ENCODE measurements around the gene STARD6.

The STARD6 gene

DNA sequence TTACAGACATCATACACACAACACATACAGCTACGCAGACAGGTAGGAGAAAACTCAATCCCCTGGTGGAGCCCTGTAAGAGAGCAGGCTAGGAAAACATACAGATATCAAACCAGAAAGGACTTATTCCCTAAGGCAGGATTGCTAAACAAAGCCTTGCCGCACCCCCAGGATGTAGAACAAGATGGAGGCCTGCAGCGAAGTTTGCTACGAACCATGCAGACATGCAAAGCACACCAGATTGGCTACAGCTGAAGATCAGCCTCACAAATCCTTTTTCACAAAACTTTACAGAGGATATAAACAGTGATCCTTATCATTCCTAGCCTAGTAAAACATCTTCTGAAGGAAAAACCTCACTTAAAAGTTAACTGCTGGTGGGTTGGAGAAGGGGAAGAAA, 28.4 kb upstream of the STARD6 start:
- Histone ChIP-seq H3K4me1 (ENCODE audit: control insufficient read depth, insufficient read depth, low read length) (peaks cover 49% of the 10 kb centered on the region), H3K4me3 (ENCODE audit: low read depth, low read length) (no peak overlapping the region), H3K9me3 (ENCODE audit: control insufficient read depth, insufficient read depth, low read depth, low read length) (peaks cover 7% of the 10 kb centered on the region; the same call in 1 of the 2 replicates), H3K27me3 (ENCODE audit: control insufficient read depth, insufficient read depth, low read length) (no peaks in the 10 kb centered on the region), H3K9ac (ENCODE audit: low read length) (no peak overlapping the region), H3K27ac (ENCODE audit: low read depth, low read length) (no peak overlapping the region; the same call in 1 of the 2 replicates), H3K36me3 (ENCODE audit: control insufficient read depth, insufficient read depth, low read length) (peaks cover 10% of the 10 kb centered on the region)

DNA sequence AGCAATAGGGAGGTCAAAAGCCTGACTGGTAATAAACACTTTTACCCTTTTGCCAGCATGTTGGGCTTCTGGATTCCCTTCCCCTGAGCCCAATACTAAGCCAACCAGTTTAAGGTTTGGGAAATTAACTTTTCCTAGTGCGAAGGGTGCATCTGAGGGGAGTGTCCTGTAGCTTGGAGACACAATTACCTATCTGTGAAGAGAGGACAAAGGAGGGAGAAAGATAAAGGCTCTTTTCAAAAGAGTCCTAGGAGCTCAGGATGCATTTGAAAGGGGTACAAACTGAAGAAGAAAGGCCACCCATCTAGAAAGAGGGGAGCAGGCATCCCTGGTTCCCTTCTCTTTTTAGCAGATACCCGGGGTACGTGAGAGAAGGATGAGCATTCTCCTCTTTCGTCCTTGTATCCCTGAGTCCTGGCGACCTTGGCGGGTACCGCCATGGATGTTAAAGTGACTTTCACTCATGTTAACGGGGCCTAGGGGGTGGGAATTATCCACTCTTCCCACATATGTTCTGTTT, 25.1 kb upstream of the STARD6 start:
- H3K4me3 ChIP-seq (ENCODE audit: low read depth, low read length): no peak overlapping the region
- peaks cover 25% of the 10 kb centered on the region for H3K36me3 ChIP-seq (ENCODE audit: control insufficient read depth, insufficient read depth, low read length)
- H3K4me1 ChIP-seq (ENCODE audit: control insufficient read depth, insufficient read depth, low read length): peaks cover 26% of the 10 kb centered on the region
- H3K27ac ChIP-seq (ENCODE audit: low read depth, low read length): no peak overlapping the region
- H3K9ac ChIP-seq (ENCODE audit: low read length): no peak overlapping the region
- H3K27me3 ChIP-seq (ENCODE audit: control insufficient read depth, insufficient read depth, low read length): no peaks in the 10 kb centered on the region
- peaks cover 2% of the 10 kb centered on the region; the same call in 1 of the 2 replicates for H3K9me3 ChIP-seq (ENCODE audit: control insufficient read depth, insufficient read depth, low read depth, low read length)

DNA sequence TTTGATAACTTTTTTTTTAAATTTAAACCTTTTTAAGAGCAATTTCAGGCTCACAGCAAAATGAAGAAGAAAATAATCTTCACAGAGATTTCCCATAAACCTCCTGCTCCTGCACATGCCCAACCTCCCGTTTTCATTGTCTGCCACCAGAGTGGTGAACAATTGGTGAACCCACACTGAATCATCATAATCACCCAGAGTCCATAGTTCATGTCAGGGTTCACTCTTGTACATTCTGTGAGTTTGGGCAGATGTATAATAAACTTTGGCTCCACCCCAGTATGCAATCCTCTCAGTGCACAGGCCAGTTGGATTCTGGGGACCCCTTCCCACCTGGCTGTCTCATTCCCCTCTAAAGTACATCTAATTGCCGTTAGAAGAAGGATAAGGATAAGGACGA, 24.4 kb upstream of the STARD6 start:
- Histone ChIP-seq H3K27me3 (ENCODE audit: control insufficient read depth, insufficient read depth, low read length) (no peaks in the 10 kb centered on the region), H3K36me3 (ENCODE audit: control insufficient read depth, insufficient read depth, low read length) (peaks cover 30% of the 10 kb centered on the region), H3K4me1 (ENCODE audit: control insufficient read depth, insufficient read depth, low read length) (peaks cover 26% of the 10 kb centered on the region), H3K27ac (ENCODE audit: low read depth, low read length) (no peak overlapping the region), H3K9me3 (ENCODE audit: control insufficient read depth, insufficient read depth, low read depth, low read length) (no peaks in the 10 kb centered on the region), H3K9ac (ENCODE audit: low read length) (no peak overlapping the region), H3K4me3 (ENCODE audit: low read depth, low read length) (no peak overlapping the region)

DNA sequence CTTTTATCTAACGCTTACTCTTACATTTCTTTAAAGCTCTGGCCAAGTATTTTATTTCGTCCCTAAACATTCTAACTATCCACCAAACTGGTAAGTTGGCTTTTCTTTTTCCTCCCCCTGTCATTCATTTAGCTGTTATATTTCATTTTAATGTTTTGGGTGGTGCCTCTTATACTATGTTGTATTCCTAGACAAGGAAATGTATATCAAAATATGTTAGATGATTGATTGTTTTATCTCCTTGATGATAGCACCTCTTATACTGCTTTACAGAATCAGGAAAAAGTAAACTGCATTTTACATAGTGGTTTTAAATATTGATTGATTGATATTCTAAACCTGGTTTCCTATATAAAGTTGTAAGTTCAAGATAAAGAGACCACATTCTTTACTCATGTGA, 24.0 kb upstream of the STARD6 start:
- no peak overlapping the region for H3K4me3 ChIP-seq (ENCODE audit: low read depth, low read length)
- no peaks in the 10 kb centered on the region for H3K27me3 ChIP-seq (ENCODE audit: control insufficient read depth, insufficient read depth, low read length)
- H3K4me1 ChIP-seq (ENCODE audit: control insufficient read depth, insufficient read depth, low read length): peaks cover 26% of the 10 kb centered on the region
- H3K36me3 ChIP-seq (ENCODE audit: control insufficient read depth, insufficient read depth, low read length): peaks cover 32% of the 10 kb centered on the region
- no peak overlapping the region for H3K9ac ChIP-seq (ENCODE audit: low read length)
- H3K27ac ChIP-seq (ENCODE audit: low read depth, low read length): no peak overlapping the region
- H3K9me3 ChIP-seq (ENCODE audit: control insufficient read depth, insufficient read depth, low read depth, low read length): no peaks in the 10 kb centered on the region

DNA sequence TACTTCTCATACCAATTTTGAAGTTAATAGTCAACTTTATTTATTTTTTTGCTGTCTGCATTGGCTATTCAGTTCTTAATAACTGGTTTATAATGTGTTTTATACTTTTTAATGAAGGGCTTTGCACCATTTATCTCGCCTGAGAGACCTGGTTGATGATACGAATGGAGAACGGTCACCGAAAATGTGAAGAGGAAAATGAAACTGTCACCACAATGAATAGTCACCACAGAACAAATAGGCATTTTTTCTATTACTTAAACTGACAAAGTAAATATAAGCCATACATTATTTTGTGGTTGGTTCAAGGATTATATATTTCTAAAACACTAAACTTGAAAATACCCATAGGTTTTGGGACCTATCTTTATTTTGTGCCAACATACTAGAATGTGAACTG, 20.4 kb upstream of the STARD6 start:
- peaks cover 58% of the 10 kb centered on the region for H3K36me3 ChIP-seq (ENCODE audit: control insufficient read depth, insufficient read depth, low read length)
- H3K27ac ChIP-seq (ENCODE audit: low read depth, low read length): no peak overlapping the region
- H3K27me3 ChIP-seq (ENCODE audit: control insufficient read depth, insufficient read depth, low read length): no peaks in the 10 kb centered on the region
- no peak overlapping the region for H3K4me3 ChIP-seq (ENCODE audit: low read depth, low read length)
- H3K9me3 ChIP-seq (ENCODE audit: control insufficient read depth, insufficient read depth, low read depth, low read length): no peaks in the 10 kb centered on the region
- H3K9ac ChIP-seq (ENCODE audit: low read length): no peak overlapping the region
- H3K4me1 ChIP-seq (ENCODE audit: control insufficient read depth, insufficient read depth, low read length): peaks cover 10% of the 10 kb centered on the region; the same call in 1 of the 2 replicates

DNA sequence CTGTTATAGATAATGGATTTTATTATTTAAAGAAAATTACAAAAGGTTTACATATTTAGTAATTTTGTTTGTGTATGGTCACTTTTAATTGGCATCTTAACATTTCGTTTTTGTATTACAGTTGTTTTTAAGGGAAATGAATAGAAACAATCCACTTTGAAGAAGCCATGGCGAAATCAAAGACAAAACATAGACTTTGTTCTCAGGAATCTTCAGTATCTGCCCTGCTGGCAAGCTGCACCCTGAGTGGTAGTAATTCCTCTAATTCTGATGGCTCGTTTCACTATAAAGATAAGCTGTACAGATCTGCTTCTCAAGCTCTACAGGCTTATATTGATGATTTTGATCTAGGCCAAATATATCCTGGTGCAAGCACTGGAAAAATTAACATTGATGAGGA, 2.7 kb upstream of the STARD6 start:
- Histone ChIP-seq H3K4me1 (ENCODE audit: control insufficient read depth, insufficient read depth, low read length) (peaks cover 12% of the 10 kb centered on the region), H3K36me3 (ENCODE audit: control insufficient read depth, insufficient read depth, low read length) (peaks cover 38% of the 10 kb centered on the region), H3K9ac (ENCODE audit: low read length) (no peak overlapping the region), H3K27me3 (ENCODE audit: control insufficient read depth, insufficient read depth, low read length) (no peaks in the 10 kb centered on the region), H3K9me3 (ENCODE audit: control insufficient read depth, insufficient read depth, low read depth, low read length) (no peaks in the 10 kb centered on the region), H3K4me3 (ENCODE audit: low read depth, low read length) (no peak overlapping the region), H3K27ac (ENCODE audit: low read depth, low read length) (no peak overlapping the region)

DNA sequence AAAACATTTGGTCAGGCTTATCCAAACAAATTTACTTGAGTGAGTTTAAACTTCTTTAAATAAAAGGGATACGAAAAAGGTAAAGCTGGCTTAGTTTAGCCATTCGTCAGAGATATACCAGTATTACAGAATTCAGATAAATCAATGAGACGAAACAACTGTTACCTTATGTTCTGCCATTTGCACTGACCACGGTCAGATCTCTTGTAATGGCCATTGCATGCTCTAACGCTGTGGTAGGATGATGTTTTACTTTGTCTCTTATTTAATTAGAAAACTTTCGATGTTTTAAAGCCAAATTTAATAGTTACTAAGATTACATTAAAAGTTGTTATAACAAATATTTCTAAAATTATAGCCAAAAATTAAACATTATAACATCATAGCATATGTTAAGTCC, 1.6 kb upstream of the STARD6 start:
- H3K4me1 ChIP-seq (ENCODE audit: control insufficient read depth, insufficient read depth, low read length): peaks cover 12% of the 10 kb centered on the region
- H3K4me3 ChIP-seq (ENCODE audit: low read depth, low read length): peak overlapping the region; percentile 99
- no peak overlapping the region for H3K9ac ChIP-seq (ENCODE audit: low read length)
- H3K27me3 ChIP-seq (ENCODE audit: control insufficient read depth, insufficient read depth, low read length): no peaks in the 10 kb centered on the region
- peaks cover 34% of the 10 kb centered on the region for H3K36me3 ChIP-seq (ENCODE audit: control insufficient read depth, insufficient read depth, low read length)
- no peaks in the 10 kb centered on the region for H3K9me3 ChIP-seq (ENCODE audit: control insufficient read depth, insufficient read depth, low read depth, low read length)
- H3K27ac ChIP-seq (ENCODE audit: low read depth, low read length): no peak overlapping the region

DNA sequence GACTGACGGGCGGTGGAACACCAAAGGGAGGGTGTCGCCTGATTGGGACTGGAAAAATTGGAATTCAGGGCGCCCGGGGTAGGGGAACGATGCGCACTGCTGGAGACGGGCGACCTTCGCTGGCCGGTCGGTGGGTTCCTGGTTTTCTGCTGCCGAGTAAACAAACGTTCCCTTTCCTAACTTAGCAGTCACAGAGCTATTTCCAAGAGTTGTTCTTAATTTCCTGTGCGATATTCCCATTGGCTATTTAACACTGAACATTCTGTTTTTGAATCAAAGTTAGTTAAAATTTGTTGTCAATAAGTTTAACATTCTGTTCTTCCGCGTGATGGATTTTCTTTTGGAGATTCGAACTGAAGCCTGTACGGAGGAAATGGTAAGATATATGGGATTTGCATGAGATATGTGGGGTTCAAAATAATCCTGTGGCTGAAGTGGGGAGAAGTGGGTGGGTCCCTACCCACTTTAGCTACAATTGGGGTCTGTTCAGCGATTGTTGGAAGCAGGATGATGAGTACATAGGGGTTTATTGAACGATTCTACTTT, 910 bp upstream of the STARD6 start:
- H3K36me3 ChIP-seq (ENCODE audit: control insufficient read depth, insufficient read depth, low read length): peaks cover 28% of the 10 kb centered on the region
- peak overlapping the region; percentile 99 for H3K4me3 ChIP-seq (ENCODE audit: low read depth, low read length)
- H3K27ac ChIP-seq (ENCODE audit: low read depth, low read length): no peak overlapping the region
- H3K9ac ChIP-seq (ENCODE audit: low read length): peak overlapping the region; percentile 83
- no peaks in the 10 kb centered on the region for H3K9me3 ChIP-seq (ENCODE audit: control insufficient read depth, insufficient read depth, low read depth, low read length)
- peaks cover 12% of the 10 kb centered on the region for H3K4me1 ChIP-seq (ENCODE audit: control insufficient read depth, insufficient read depth, low read length)
- H3K27me3 ChIP-seq (ENCODE audit: control insufficient read depth, insufficient read depth, low read length): no peaks in the 10 kb centered on the region

DNA sequence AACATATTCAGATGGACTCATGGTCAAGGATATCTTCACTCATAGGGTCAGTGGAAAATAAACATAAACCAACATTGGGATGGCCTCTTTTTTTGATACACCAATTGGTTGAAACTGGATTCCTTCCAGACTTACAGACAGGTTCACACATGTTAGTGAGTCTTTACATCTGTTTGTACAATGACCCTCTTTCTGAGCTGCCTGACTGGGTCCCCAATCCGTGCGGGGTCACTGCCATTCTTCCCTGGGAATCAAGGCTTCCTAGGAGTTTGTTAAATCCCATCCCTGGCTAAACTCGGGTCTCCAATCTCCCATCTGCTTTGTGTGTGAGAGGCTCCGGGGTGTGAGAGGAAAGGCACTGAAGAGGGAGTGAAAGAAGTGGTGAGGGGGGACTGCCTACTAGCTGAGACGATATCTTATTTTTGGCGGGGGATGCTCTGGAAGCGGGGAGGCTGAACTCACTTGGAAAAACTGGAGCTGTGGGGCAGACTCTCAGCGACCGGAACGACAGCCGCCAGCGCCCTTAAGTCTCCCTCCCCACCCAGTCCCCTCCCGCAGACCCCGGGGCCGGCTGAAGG, 487 bp downstream of the STARD6 start:
- H3K4me1 ChIP-seq (ENCODE audit: control insufficient read depth, insufficient read depth, low read length): peaks cover 12% of the 10 kb centered on the region
- H3K27ac ChIP-seq (ENCODE audit: low read depth, low read length): peak overlapping the region; percentile 50; the same call in 1 of the 2 replicates
- no peaks in the 10 kb centered on the region for H3K9me3 ChIP-seq (ENCODE audit: control insufficient read depth, insufficient read depth, low read depth, low read length)
- peak overlapping the region; percentile 99 for H3K4me3 ChIP-seq (ENCODE audit: low read depth, low read length)
- H3K9ac ChIP-seq (ENCODE audit: low read length): peak overlapping the region; percentile 83
- peaks cover 18% of the 10 kb centered on the region for H3K36me3 ChIP-seq (ENCODE audit: control insufficient read depth, insufficient read depth, low read length)
- H3K27me3 ChIP-seq (ENCODE audit: control insufficient read depth, insufficient read depth, low read length): no peaks in the 10 kb centered on the region

DNA sequence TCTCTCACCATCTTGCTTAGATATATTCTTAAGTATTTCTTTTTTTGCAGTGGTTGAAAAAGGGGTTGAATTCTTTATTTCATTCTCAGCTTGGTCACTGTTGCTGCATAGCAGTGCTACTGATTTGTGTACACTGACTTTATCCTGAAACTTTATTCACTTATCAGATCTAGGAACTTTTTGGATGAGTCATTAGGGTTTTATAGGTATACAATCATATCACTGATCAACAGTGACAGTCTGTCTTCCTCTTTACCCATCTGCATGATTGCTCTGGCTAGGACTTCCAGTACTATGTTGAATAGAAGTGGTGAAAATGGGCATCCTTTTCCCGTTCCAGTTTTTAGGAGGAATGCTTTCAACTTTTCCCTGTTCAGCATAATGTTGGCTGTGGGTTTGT, 6.5 kb downstream of the STARD6 start:
- no peaks in the 10 kb centered on the region for H3K4me1 ChIP-seq (ENCODE audit: control insufficient read depth, insufficient read depth, low read length)
- no peaks in the 10 kb centered on the region for H3K9me3 ChIP-seq (ENCODE audit: control insufficient read depth, insufficient read depth, low read depth, low read length)
- H3K9ac ChIP-seq (ENCODE audit: low read length): no peak overlapping the region
- no peaks in the 10 kb centered on the region for H3K36me3 ChIP-seq (ENCODE audit: control insufficient read depth, insufficient read depth, low read length)
- no peak overlapping the region for H3K4me3 ChIP-seq (ENCODE audit: low read depth, low read length)
- H3K27ac ChIP-seq (ENCODE audit: low read depth, low read length): no peak overlapping the region
- H3K27me3 ChIP-seq (ENCODE audit: control insufficient read depth, insufficient read depth, low read length): no peaks in the 10 kb centered on the region

DNA sequence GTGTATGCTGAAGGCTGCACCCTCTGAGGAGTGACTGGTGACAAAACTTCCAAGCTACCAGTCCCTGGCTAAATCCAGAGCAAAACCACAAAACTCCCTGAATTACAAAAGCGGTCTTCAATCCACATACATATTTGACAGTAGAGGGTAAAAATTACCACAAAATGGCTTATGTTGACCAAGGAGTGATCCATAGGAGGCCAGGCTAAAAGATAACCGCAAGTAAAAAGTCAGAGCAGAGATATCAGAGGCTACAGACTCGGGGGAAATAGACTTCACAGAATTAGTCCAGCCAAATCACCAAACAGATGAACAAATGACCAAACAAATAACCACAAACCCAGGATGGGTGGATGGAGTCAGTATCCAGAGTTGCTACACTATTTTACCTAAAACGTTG, 19.4 kb downstream of the STARD6 start:
- H3K9ac ChIP-seq (ENCODE audit: low read length): no peak overlapping the region
- H3K36me3 ChIP-seq (ENCODE audit: control insufficient read depth, insufficient read depth, low read length): no peaks in the 10 kb centered on the region
- no peak overlapping the region for H3K4me3 ChIP-seq (ENCODE audit: low read depth, low read length)
- no peak overlapping the region for H3K27ac ChIP-seq (ENCODE audit: low read depth, low read length)
- peaks cover 6% of the 10 kb centered on the region; the same call in 1 of the 2 replicates for H3K9me3 ChIP-seq (ENCODE audit: control insufficient read depth, insufficient read depth, low read depth, low read length)
- H3K4me1 ChIP-seq (ENCODE audit: control insufficient read depth, insufficient read depth, low read length): no peaks in the 10 kb centered on the region
- H3K27me3 ChIP-seq (ENCODE audit: control insufficient read depth, insufficient read depth, low read length): no peaks in the 10 kb centered on the region
